Body of pancreas (tissue), 4 donors: Measurements from ENCODE around the gene FAM234B.

Experiments
- CTCF ChIP-seq, 7 experiments: fragments of 450-650 bp in 4 of 7; fragments of 200-600 bp in 3 of 7; sonication (generic) in 3 of 7; IDR thresholded peaks; one replicate each; pipeline ENCODE4 v1.5.1; 2016 to 2019; ENCODE audit warnings: antibody characterized with exemption in 7 of 7
- POLR2A ChIP-seq, 3 donors: fragments of 450-650 bp; IDR thresholded peaks; one replicate each; pipeline ENCODE4 v1.6.1; 2016; ENCODE audit warnings: antibody characterized with exemption in 3 of 3, mild to moderate bottlenecking in 2 of 3

GRCh38 chr12:13091832-13092231, 47.7 kb downstream of the FAM234B start:
- TF ChIP-seq CTCF (IDR thresholded peaks at IDR 0.05) (no peak), POLR2A (IDR thresholded peaks at IDR 0.05) (no peak)
